Prostate gland (tissue), 2 donors: ENCODE measurements around the gene ALG14. TPM values are rescaled to one million over a fixed set of nuclear protein-coding genes. Genes with fewer than 3 reads are reported as not detected.
"Not testable (repeated sequence)": the region's sequence is repeated elsewhere in the genome, so short reads cannot be mapped to it uniquely, and the experiment has no call there.

Source experiments
- DNase-seq: peaks from one replicate; pipeline ENCODE4 v3.0.0-alpha.2; 2019; ENCODE audit warnings: low spot score
- H3K27ac ChIP-seq, 2 donors: fragments of 200-600 bp; sonication (generic); 2 replicates each; pipeline ENCODE4 v1.5.1; 2017 to 2019
- H3K27me3 ChIP-seq: fragments of 200-600 bp; sonication (generic); replicated peaks from 2 replicates; pipeline ENCODE4 v1.5.1; 2019; ENCODE audit not compliant: insufficient read depth
- H3K36me3 ChIP-seq, 2 donors: fragments of 200-600 bp; sonication (generic); 1 replicate in 1 of 2; 2 replicates in 1 of 2; pipeline versions ENCODE4 v1.5.1 to v1.8.1; 2017 to 2019
- H3K4me1 ChIP-seq: fragments of 200-600 bp; sonication (generic); replicated peaks from 2 replicates; pipeline ENCODE4 v1.5.1; 2019
- H3K4me3 ChIP-seq, 2 donors: fragments of 200-600 bp; sonication (generic); 2 replicates each; pipeline ENCODE4 v1.5.1; 2017 to 2019
- H3K9me3 ChIP-seq: fragments of 200-600 bp; sonication (generic); 2 replicates; pipeline ENCODE4 v1.5.1; 2017
- POLR2A ChIP-seq: fragments of 450-650 bp; IDR thresholded peaks from one replicate; pipeline ENCODE4 v1.6.1; 2016; ENCODE audit warnings: antibody characterized with exemption, mild to moderate bottlenecking
- POLR2AphosphoS5 ChIP-seq: sonication (generic); formaldehyde crosslinking; IDR thresholded peaks from one replicate; pipeline ENCODE4 v1.6.1; 2017; ENCODE audit warnings: antibody characterized with exemption
- WGBS: methylation state at CpG from one replicate; pipeline ENCODE4 v1.1.5; 2018; 5-methylcytosine and 5-hydroxymethylcytosine counted together
- intact Hi-C: fragments of 100-400 bp; cut with DNase I; formaldehyde crosslinking; loops from one replicate; pipeline ENCODE4 v1.14.2; 2022
- total RNA-seq, 2 donors: library from RNA; depleted of rRNA; stranded (reverse); fragments of >200 nt; gene quantifications; one replicate each; pipeline ENCODE4 v1.1.0, GENCODE V29; 2016
- TF ChIP-seq, protein P1 (sequence below), 4 experiments: fragments of 200-600 bp in 2 of 4; fragments of 450-650 bp in 2 of 4; sonication (generic) in 2 of 4; IDR thresholded peaks; 1 replicate in 3 of 4; 2 replicates in 1 of 4; pipeline ENCODE4 v1.5.1; 2016 to 2019; ENCODE audit warnings: antibody characterized with exemption in 4 of 4, mild to moderate bottlenecking in 2 of 4, moderate library complexity in 2 of 4

The ALG14 gene
- total RNA-seq, 2 donors from 2014 or later: 2.0 to 2.3 TPM

DNA sequence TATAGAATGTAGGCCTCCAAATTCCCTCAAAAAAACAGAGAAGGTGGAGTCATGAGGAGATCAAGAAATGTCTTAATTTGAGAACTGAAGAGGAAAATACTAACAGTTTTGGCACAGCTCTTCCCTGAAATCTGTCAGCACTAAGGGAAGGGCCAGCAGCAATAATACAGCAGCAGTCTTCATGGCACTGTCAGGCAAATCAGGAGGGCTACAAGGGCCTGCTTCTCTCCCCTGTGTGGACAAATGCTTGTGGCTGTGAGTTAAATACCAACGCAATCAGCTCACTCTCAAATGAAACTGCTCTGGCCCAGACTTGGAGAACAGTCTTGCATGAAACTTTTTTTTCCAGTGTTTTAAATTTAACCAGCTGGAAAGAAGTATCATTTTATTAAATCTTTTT, 125.3 kb downstream of the ALG14 start:
- Histone ChIP-seq H3K27me3 (no peaks in the 10 kb centered on the region), H3K9me3 (no peaks in the 10 kb centered on the region), H3K27ac (no peak overlapping the region), H3K4me3 (no peak overlapping the region), H3K4me1 (no peaks in the 10 kb centered on the region), H3K36me3 (no peaks in the 10 kb centered on the region)
- no peak for DNase-seq
- 83% methylated on average over 1 of the region's 1 CpG for WGBS
- no peak for TF ChIP-seq POLR2AphosphoS5
- no peak for TF ChIP-seq POLR2A
- TF ChIP-seq, protein P1, sequence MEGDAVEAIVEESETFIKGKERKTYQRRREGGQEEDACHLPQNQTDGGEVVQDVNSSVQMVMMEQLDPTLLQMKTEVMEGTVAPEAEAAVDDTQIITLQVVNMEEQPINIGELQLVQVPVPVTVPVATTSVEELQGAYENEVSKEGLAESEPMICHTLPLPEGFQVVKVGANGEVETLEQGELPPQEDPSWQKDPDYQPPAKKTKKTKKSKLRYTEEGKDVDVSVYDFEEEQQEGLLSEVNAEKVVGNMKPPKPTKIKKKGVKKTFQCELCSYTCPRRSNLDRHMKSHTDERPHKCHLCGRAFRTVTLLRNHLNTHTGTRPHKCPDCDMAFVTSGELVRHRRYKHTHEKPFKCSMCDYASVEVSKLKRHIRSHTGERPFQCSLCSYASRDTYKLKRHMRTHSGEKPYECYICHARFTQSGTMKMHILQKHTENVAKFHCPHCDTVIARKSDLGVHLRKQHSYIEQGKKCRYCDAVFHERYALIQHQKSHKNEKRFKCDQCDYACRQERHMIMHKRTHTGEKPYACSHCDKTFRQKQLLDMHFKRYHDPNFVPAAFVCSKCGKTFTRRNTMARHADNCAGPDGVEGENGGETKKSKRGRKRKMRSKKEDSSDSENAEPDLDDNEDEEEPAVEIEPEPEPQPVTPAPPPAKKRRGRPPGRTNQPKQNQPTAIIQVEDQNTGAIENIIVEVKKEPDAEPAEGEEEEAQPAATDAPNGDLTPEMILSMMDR (IDR thresholded peaks at IDR 0.05): no peak
- intact Hi-C loops: no loop called here

DNA sequence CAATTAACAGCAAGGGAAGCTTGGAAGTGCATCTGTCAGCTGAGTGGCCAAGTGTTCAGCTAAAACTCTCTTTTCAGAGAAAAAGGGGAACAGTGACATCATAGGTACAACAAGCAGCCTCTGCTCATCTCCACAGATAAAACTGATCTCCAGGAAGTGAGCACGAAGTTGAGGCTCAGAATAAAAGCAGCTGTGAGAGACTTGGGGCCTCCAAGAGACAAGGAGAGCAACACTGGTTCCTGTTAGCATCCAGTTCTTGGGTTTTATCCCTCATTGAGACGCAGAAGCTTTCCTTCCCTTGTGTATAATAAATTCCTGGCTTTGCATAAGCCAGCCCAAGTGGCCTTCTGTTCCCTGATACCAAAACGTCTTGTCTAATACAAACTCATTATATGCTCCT, 125.9 kb downstream of the ALG14 start:
- H3K27me3 ChIP-seq: no peaks in the 10 kb centered on the region
- DNase-seq: no peak
- TF ChIP-seq POLR2AphosphoS5: no peak
- no peak for TF ChIP-seq POLR2A
- TF ChIP-seq, protein P1 (IDR thresholded peaks at IDR 0.05): no peak
- H3K9me3 ChIP-seq: no peaks in the 10 kb centered on the region
- 57% methylated on average over 3 of the region's 3 CpGs for WGBS
- no peaks in the 10 kb centered on the region for H3K36me3 ChIP-seq
- H3K4me1 ChIP-seq: no peaks in the 10 kb centered on the region
- no peak overlapping the region for H3K27ac ChIP-seq
- intact Hi-C loops: no loop called here
- H3K4me3 ChIP-seq: no peak overlapping the region

DNA sequence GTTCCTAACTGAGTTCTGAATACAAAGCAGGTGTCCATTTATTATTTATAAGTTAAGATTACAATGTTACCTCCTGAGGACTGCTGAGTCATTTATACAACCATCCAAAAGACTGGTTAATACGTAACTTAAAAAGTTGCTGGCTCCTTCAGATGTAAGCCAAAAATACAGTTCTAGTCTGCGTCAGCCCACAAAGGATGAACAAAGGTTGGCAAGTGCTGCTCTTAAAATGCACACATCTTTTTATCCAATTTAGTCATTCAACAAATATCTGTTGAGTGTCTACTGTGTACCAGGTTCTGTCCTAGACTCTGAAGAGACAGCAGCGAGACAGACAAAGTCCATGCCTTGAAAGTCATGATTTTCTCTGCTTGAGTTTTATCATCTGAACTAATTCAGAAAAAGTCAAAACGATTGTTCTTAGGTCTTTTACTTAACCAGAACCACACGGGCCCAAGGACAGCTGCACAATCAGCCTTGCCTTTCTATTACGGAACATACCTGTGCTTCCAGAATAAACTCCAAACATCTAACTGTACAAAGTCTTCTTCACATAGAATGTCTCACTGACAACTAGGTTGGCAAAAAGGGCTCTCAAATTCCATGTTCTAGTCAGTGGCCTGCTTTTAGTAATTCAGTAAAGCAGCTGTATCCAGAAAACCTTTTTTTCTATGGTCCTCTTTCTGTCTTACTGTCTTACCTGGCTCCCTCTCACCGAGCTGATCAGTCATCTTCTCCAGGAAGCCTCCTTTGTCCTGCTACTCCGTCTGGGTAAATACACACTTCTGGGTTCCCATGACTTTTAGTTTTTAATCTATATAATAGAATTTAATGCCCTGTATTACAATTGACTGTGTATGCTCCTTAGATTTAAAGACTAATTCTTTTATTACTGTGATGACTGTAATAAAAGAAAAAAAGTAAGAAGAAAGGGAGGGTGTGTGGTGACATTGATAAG, 130.3 kb downstream of the ALG14 start:
- DNase-seq: no peak
- intact Hi-C loops: no loop called here
- Histone ChIP-seq H3K9me3 (no peaks in the 10 kb centered on the region), H3K36me3 (no peaks in the 10 kb centered on the region), H3K4me1 (no peaks in the 10 kb centered on the region), H3K27ac (no peak overlapping the region), H3K4me3 (no peak overlapping the region), H3K27me3 (no peaks in the 10 kb centered on the region)
- TF ChIP-seq POLR2AphosphoS5: no peak
- TF ChIP-seq, protein P1 (IDR thresholded peaks at IDR 0.05): no peak
- no peak for TF ChIP-seq POLR2A
- WGBS: 63% methylated on average over 8 of the region's 8 CpGs

DNA sequence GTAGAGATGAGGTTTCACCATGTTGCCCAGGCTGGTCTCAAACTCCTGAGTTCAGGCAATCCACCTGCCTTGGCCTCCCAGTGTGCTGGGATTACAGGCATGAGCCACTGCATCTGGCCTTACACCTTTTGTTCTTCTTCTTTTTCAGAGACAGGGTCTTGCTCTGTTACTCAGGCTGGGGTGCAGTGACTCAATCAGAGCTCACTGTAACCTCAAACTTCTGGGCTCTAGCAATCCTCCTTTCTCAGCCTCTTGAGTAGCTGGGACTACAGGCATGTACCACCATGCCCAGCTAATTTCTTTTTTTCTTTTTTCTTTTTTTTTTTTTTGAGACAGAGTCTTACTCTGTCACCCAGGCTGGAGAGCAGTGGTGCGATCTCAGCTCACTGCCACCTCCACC, 131.3 kb downstream of the ALG14 start:
- H3K9me3 ChIP-seq, H3K36me3 ChIP-seq, H3K27me3 ChIP-seq, H3K27ac ChIP-seq, intact Hi-C loops, DNase-seq, H3K4me3 ChIP-seq, H3K4me1 ChIP-seq: not testable (repeated sequence)
- 100% methylated on average over 1 of the region's 1 CpG for WGBS

DNA sequence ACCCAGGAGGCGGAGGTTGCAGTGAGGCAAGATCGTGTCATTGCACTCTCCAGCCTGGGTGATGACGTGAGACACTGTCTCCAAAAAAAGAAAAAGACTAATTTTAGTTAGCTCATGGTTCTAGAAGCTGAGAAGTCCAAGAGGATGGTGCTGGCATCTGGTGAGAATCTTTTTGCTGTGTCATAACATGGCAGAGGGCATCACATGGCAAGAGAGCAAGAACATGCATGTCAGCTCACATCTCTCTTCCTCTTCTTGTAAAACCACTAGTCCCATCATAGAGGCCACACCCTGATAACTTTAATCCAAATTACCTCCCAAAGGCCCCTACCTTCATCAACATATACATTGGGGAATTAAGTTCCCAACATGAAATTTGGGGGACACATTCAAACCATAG, 132.0 kb downstream of the ALG14 start:
- 100% methylated on average over 3 of the region's 3 CpGs for WGBS
- Histone ChIP-seq H3K9me3 (no peaks in the 10 kb centered on the region), H3K27ac (no peak overlapping the region), H3K4me1 (no peaks in the 10 kb centered on the region), H3K4me3 (no peak overlapping the region), H3K36me3 (no peaks in the 10 kb centered on the region), H3K27me3 (no peaks in the 10 kb centered on the region)
- intact Hi-C loops: no loop called here
- DNase-seq: no peak
- TF ChIP-seq, protein P1 (IDR thresholded peaks at IDR 0.05): no peak
- TF ChIP-seq POLR2AphosphoS5: no peak
- no peak for TF ChIP-seq POLR2A
